GM12875 (cell line): ENCODE measurements around the gene SC5D.

Experiments
- H3K4me3 ChIP-seq: one replicate; pipeline ENCODE4 v1.5.1; 2011; ENCODE audit warnings: low read depth, low read length, control low read depth
- TF ChIP-seq, protein P1 (sequence below): IDR thresholded peaks from 2 replicates; pipeline ENCODE4 v1.5.1; 2011; ENCODE audit warnings: low read depth, mild to moderate bottlenecking, control low read depth, inconsistent platforms, low read length, moderate library complexity, borderline replicate concordance; ENCODE audit not compliant: insufficient read depth

SC5D gene

DNA sequence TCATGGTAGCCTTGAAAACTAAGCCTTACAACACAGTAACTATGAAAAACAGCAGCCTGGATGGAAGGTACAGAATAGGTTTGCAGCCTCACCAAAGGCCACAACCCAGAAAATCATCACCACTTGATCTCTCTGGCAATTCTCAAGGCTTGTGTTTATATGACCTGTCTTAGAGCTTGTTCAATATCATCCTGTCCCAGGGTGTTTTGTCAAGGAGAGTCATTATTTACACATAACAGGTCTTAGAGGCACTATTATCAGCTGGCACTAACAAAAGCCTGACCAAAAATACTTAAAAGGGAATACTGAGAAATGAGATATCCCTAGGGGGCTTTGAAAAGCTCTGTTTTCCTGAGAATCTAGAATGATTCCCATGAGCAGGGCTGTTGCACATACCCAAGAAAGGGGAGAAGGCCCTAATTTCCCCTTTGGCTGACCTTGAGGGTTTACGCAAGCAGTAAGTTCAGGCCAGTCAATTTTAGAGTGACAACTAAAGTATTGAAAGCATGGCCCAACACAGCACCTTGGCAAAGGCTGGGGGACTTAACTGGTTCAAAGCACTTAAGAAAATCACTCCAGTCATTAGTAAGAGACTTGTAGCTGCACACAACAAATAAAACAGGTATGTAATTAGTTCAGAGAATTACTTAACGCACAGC lies 7.9 kb downstream of the SC5D start:
- TF ChIP-seq, protein P1, sequence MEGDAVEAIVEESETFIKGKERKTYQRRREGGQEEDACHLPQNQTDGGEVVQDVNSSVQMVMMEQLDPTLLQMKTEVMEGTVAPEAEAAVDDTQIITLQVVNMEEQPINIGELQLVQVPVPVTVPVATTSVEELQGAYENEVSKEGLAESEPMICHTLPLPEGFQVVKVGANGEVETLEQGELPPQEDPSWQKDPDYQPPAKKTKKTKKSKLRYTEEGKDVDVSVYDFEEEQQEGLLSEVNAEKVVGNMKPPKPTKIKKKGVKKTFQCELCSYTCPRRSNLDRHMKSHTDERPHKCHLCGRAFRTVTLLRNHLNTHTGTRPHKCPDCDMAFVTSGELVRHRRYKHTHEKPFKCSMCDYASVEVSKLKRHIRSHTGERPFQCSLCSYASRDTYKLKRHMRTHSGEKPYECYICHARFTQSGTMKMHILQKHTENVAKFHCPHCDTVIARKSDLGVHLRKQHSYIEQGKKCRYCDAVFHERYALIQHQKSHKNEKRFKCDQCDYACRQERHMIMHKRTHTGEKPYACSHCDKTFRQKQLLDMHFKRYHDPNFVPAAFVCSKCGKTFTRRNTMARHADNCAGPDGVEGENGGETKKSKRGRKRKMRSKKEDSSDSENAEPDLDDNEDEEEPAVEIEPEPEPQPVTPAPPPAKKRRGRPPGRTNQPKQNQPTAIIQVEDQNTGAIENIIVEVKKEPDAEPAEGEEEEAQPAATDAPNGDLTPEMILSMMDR, result no peak
- no peak overlapping the region for H3K4me3 ChIP-seq

DNA sequence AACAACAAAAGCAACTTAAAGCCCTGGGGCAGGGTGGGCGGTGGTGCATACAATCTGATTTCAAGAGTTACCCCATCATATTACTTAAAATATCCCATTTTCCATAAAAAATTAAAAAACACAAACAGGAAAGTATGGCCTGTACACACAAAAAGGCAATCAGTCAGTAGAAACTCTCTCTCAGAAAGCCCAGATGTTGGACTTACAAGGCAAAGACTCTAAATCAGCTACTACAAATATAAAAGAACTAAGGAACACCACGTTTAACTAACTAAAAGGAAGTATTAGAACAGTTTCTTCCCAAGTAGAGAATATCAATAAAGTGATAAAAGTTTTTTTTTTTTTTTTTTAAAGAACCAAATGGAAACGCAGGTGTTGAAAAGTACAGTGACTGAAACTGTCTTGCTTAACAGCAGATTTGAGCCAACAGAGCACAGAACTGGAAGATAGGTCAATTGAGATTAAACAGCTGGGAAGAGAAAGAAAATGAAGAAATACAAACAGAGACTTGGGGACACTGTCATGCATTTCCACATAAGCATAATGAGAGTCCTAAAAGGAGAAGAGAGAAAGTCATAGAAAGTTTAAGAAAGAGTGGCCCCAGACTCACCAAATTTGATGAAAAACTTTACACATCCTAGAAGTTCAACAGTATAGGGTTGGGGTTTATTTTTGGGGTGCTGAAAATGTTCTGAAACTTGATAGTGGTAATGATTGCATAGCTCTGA lies 8.6 kb downstream of the SC5D start:
- TF ChIP-seq, protein P1, result no peak
- H3K4me3 ChIP-seq, result no peak overlapping the region

DNA sequence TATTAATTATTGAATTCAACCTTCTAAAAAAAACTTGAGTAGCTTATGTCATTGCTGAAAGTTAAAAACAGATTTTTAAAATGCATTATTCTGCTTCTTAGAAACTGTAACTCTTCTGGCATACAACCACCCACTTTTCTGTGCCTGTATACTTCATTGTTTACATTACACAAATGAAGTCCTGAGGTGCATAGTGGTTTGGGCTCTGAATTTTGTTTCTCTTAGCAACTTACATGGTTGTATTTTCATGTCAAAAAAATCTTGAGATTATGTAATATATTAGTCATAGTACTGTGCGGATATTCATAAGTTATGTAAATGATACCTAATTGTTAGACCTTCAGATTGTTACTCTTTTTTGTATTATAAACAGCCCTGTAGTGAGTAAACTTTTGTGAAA lies 12.2 kb downstream of the SC5D start:
- no peak overlapping the region for H3K4me3 ChIP-seq
- TF ChIP-seq, protein P1, result no peak

DNA sequence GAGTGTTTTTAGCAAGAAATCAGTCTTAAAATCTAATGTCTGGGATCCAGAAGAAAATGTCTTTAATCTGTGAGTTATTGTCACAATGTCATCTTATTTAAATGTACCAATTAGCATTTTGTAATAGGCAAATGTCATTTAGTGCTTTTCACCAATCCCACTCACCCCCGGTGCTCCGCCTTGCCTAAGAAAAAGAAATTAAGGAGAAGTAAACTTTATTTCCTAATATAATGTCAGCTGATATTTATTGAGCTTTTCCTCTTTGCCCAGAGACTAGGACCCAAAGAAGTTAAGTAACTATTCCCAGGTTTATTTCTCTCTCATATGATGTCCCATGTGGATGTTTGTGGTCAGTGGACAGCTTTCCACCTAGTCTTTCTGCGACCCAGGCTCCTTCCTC lies 16.2 kb downstream of the SC5D start:
- no peak overlapping the region for H3K4me3 ChIP-seq
- TF ChIP-seq, protein P1, result no peak

DNA sequence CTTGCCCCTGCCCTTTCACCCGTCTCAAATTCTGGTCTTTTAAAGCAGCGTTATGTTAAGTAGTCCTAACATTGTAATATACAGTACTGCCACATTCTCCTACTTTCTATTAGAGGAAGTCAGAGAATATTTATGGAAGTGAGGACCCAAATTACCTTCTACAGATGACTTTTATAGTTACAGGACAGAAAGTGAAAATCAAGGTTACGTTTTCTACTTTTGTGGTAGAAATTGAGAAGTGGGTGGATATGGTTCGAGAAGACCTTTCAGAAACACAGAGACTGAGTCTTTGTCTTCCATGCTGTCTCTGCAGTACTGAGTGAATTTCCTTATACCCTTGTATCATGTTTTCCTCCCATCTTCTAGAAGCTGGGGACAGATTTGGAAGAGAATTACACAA lies 17.1 kb downstream of the SC5D start:
- H3K4me3 ChIP-seq, result no peak overlapping the region
- TF ChIP-seq, protein P1, result no peak

DNA sequence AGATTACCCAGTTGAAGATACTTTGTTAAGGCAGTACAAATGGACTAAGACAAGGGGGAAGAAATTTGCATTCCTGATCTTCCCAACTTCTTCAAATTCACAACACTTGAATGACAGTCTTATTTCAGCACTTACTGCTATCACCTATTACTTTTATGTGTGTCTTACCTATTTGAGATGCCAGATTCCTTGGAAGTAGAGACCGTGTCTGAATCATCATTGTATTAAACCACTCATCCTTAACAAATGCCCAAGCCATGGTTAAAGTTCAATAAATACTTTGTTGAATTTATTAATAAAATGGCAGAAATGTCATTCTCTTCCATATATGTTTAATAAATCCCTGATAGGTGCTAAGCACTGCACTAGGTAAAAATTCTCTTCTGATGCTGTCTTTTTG lies 18.3 kb downstream of the SC5D start:
- TF ChIP-seq, protein P1, result no peak
- H3K4me3 ChIP-seq, result no peak overlapping the region

DNA sequence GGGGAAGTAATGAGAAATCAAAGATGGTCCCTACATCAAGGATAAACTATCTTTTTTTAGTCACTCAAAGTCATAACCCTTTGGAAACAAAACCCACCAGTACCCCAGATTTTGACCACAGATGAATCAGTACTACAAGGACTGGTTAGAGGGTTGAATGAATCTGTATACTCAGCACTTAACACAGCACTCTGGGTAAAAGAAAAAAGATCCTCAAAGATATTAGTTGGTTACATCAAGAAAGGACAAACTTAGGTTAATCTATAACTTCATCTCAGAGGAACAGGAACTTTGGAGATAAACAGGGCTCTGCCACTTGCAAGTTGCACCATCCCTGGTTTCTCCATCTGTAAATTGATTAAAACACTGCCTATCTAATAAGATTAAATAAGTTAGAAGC lies 18.8 kb downstream of the SC5D start:
- H3K4me3 ChIP-seq, result no peak overlapping the region
- TF ChIP-seq, protein P1, result no peak
